ENCODE results near the gene NTSR2.

NTSR2 gene, protein sequence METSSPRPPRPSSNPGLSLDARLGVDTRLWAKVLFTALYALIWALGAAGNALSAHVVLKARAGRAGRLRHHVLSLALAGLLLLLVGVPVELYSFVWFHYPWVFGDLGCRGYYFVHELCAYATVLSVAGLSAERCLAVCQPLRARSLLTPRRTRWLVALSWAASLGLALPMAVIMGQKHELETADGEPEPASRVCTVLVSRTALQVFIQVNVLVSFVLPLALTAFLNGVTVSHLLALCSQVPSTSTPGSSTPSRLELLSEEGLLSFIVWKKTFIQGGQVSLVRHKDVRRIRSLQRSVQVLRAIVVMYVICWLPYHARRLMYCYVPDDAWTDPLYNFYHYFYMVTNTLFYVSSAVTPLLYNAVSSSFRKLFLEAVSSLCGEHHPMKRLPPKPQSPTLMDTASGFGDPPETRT

DNA sequence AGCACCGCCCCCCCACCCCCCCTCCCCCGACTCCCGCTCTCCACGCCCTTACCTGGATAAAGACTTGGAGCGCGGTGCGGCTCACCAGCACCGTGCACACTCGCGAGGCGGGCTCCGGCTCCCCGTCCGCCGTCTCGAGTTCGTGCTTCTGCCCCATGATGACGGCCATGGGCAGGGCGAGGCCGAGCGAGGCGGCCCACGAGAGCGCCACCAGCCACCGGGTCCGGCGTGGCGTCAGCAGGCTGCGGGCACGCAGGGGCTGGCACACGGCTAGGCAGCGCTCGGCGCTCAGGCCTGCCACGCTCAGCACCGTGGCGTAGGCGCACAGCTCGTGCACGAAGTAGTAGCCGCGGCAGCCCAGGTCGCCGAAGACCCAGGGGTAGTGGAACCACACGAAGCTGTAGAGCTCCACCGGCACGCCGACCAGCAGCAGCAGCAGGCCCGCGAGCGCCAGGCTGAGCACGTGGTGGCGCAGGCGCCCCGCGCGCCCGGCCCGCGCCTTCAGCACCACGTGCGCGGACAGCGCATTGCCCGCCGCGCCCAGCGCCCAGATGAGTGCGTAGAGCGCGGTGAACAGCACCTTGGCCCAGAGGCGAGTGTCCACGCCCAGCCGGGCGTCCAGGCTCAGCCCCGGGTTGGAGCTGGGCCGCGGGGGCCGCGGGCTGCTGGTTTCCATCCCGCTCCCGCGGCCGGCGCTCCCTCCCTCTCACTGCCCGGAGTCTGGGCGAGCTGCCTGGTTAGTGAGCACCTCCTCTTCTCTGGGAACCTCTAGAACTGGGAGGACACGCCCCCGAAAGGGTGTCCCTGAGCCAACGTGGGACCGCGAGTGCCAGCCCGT, at the start of gene NTSR2:
Gene NTSR2, minus strand, starts transcription at position 742 of the 838 bp plus-strand sequence. Its CDS starts 66 bp downstream, at position 676.
- Histone ChIP-seq H3F3A (ENCODE audit: insufficient read depth, low read length) (no peaks in the 10 kb centered on the region), H3K27me3 (ENCODE audit: insufficient read depth, low read length) (no peaks in the 10 kb centered on the region), H3K27ac (ENCODE audit: low read depth, low read length, poor library complexity, severe bottlenecking) (no peak within 1 kb of the TSS), H3K9me3 (ENCODE audit: low read length) (no peaks in the 10 kb centered on the region), H3K36me3 (ENCODE audit: insufficient read depth, low read length) (no peaks in the 10 kb centered on the region), H3K79me2 (ENCODE audit: insufficient read depth, low read length) (no peaks in the 10 kb centered on the region), H3K4me2 (ENCODE audit: low read length) (no peak within 1 kb of the TSS), H3K4me1 (ENCODE audit: insufficient read depth, low read length, severe bottlenecking) (peaks cover 8% of the 10 kb centered on the region), H3K9ac (ENCODE audit: low read length) (no peak within 1 kb of the TSS), H3K9me2 (ENCODE audit: low read depth, low read length) (no peaks in the 10 kb centered on the region), H4K20me1 (ENCODE audit: insufficient read depth, low read length) (no peaks in the 10 kb centered on the region), H3K4me3 (ENCODE audit: low read depth, low read length, poor library complexity, severe bottlenecking) (no peak within 1 kb of the TSS), H2AFZ (ENCODE audit: low read length) (no peak within 1 kb of the TSS)
- TF ChIP-seq, protein P1, sequence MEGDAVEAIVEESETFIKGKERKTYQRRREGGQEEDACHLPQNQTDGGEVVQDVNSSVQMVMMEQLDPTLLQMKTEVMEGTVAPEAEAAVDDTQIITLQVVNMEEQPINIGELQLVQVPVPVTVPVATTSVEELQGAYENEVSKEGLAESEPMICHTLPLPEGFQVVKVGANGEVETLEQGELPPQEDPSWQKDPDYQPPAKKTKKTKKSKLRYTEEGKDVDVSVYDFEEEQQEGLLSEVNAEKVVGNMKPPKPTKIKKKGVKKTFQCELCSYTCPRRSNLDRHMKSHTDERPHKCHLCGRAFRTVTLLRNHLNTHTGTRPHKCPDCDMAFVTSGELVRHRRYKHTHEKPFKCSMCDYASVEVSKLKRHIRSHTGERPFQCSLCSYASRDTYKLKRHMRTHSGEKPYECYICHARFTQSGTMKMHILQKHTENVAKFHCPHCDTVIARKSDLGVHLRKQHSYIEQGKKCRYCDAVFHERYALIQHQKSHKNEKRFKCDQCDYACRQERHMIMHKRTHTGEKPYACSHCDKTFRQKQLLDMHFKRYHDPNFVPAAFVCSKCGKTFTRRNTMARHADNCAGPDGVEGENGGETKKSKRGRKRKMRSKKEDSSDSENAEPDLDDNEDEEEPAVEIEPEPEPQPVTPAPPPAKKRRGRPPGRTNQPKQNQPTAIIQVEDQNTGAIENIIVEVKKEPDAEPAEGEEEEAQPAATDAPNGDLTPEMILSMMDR (IDR thresholded peaks at IDR 0.05; ENCODE audit: low read length) = no peak
- TF ChIP-seq EZH2 (IDR thresholded peaks at IDR 0.05; ENCODE audit: borderline replicate concordance, low read length) = no peak

DNA sequence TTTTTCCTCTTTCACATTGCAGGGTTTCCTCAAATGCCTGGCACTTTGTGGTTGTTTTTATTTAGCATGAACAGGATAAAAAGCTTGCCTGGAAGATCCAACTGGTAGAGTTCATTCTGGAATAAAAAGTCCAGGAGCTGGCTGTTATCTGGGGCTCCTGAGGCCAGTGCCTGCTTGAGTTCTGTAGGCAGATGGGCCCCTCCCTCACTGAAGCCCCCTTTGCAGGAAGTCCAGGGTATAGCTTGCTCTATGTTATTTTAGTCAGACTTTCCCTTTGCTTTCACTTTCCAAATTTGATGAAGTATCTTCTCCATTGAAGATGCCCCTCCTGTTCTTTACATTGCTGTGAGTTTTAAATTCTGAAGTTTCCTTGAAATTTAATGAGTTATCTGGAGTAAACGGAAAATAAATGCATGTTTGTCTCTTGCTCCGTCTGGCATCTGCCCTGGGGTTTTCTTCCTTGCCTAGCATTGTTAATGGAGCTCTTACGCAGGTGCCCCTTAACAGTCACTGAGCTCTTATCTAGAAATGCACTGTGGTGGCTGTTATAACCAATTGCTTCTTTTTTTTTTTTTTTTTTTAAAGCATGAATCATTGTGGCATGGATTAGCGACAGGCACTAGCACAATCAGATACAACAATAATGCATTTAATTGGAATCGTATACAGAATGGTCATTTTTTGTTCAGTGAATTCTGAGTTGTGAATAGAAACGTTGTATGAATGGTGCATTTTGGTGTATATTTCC, 49.4 kb upstream of the NTSR2 start:
- Histone ChIP-seq H2AFZ (ENCODE audit: low read length) (no peak overlapping the region), H3K4me2 (ENCODE audit: low read length) (no peak overlapping the region), H3K79me2 (ENCODE audit: insufficient read depth, low read length) (no peaks in the 10 kb centered on the region), H3F3A (ENCODE audit: insufficient read depth, low read length) (no peaks in the 10 kb centered on the region), H3K36me3 (ENCODE audit: insufficient read depth, low read length) (no peaks in the 10 kb centered on the region), H3K4me3 (ENCODE audit: low read depth, low read length, poor library complexity, severe bottlenecking) (no peak overlapping the region), H3K9me2 (ENCODE audit: low read depth, low read length) (no peaks in the 10 kb centered on the region), H3K27ac (ENCODE audit: low read depth, low read length, poor library complexity, severe bottlenecking) (no peak overlapping the region), H3K9me3 (ENCODE audit: low read length) (no peaks in the 10 kb centered on the region), H3K27me3 (ENCODE audit: insufficient read depth, low read length) (peaks cover 4% of the 10 kb centered on the region; the same call in 1 of the 2 replicates), H4K20me1 (ENCODE audit: insufficient read depth, low read length) (no peaks in the 10 kb centered on the region), H3K9ac (ENCODE audit: low read length) (no peak overlapping the region), H3K4me1 (ENCODE audit: insufficient read depth, low read length, severe bottlenecking) (peaks cover 4% of the 10 kb centered on the region)
- TF ChIP-seq, protein P1 (IDR thresholded peaks at IDR 0.05; ENCODE audit: low read length) = no peak
- no peak for TF ChIP-seq EZH2 (IDR thresholded peaks at IDR 0.05; ENCODE audit: borderline replicate concordance, low read length)

DNA sequence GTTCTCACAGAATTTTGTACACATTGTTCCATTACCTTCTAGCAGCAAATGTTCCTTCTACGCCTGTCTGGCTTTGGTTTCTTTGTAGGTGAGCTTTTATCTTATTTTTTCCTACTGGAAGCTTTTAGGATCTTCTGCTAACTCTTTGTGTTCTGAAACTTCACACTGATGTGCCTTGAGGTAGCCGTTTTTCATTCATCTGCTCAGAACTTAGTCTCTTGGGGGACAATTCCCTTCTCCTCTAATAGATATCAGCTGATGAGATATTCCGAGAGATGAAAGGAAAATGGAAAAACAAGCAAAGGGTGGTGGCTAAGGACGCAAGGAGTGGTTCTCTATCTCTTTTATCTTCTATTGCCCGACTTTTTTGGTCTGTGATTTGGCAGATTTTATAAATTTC, 48.6 kb upstream of the NTSR2 start:
- Histone ChIP-seq H3K9me2 (ENCODE audit: low read depth, low read length) (no peaks in the 10 kb centered on the region), H3K4me1 (ENCODE audit: insufficient read depth, low read length, severe bottlenecking) (peaks cover 4% of the 10 kb centered on the region), H4K20me1 (ENCODE audit: insufficient read depth, low read length) (no peaks in the 10 kb centered on the region), H3K9ac (ENCODE audit: low read length) (no peak overlapping the region), H3F3A (ENCODE audit: insufficient read depth, low read length) (no peaks in the 10 kb centered on the region), H3K36me3 (ENCODE audit: insufficient read depth, low read length) (no peaks in the 10 kb centered on the region), H3K4me3 (ENCODE audit: low read depth, low read length, poor library complexity, severe bottlenecking) (no peak overlapping the region), H3K4me2 (ENCODE audit: low read length) (no peak overlapping the region), H3K27ac (ENCODE audit: low read depth, low read length, poor library complexity, severe bottlenecking) (no peak overlapping the region), H3K27me3 (ENCODE audit: insufficient read depth, low read length) (peaks cover 4% of the 10 kb centered on the region; the same call in 1 of the 2 replicates), H3K9me3 (ENCODE audit: low read length) (no peaks in the 10 kb centered on the region), H3K79me2 (ENCODE audit: insufficient read depth, low read length) (no peaks in the 10 kb centered on the region), H2AFZ (ENCODE audit: low read length) (no peak overlapping the region)
- TF ChIP-seq, protein P1 (IDR thresholded peaks at IDR 0.05; ENCODE audit: low read length) = no peak
- TF ChIP-seq EZH2 (IDR thresholded peaks at IDR 0.05; ENCODE audit: borderline replicate concordance, low read length) = no peak

Data from OCI-LY1 (cell line).